ENCODE data around the gene TULP1.
"Not testable (repeated sequence)": the region's sequence is repeated elsewhere in the genome, so short reads cannot be mapped to it uniquely, and the experiment has no call there.

Gene TULP1

GRCh38 chr6:35521235-35521634, 8.5 kb upstream of the TULP1 start:
- no peak for DNase-seq (ENCODE audit: low spot score)

- no peak for DNase-seq (ENCODE audit: low spot score)
Observed at GRCh38 chr6:35519313-35520015, 6.8 kb upstream of the TULP1 start.

DNA sequence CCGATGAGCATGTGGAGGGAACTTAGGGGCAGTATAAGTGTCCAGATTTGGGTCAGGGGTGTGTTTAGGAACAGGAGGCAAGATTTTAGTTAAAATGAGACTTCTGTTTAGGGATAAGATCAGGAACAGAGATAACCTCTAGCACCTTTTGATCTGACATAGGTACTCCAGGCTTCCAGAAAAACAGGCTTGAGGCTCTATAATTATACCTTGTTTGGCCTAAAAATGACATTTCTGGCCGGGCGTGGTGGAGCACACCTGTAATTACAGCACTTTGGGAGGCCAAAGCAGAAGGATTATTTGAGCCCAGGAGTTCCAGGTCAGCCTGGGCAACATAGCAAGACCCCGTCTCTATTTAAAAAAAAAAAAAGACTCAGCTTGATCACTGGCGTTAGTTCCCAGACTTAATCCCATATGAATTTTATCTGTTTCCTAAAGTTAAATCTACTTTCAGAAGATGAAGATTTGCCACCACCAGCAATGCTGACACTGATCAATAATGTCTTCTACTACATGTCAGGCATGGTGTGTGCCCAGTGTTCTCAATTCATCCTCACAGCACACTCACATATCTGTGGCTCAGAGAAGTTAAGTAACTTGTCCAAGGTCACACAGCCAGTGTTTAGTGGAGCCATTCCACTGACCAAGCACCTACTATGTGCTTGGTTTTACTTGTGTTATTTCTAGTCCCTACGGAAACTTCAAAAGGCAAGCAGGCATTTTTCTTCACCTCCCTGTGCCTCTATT, 6.0 kb upstream of the TULP1 start:
- no peak for DNase-seq (ENCODE audit: low spot score)

DNA sequence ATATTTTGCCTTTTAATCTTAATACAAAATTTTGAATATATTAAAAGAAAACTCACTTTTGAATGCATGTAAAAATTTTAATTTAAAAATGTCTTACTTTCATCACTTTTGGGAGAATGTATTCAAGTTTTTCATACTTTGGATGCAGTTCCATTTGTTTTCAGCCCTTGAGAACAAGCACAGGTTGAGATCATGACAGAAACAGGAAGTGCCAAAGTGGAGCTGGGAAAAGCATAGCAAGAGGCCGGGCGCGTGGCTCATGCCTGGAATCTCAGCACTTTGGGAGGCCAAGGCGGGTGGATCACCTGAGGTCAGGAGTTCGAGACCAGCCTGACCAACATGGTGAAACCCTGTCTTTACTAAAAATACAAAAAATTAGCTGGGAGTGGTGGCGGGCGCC, 5.3 kb upstream of the TULP1 start:
- DNase-seq (ENCODE audit: low spot score), result not testable (repeated sequence)

- DNase-seq (ENCODE audit: low spot score), result no peak
Observed at GRCh38 chr6:35516712-35517111, 4.0 kb upstream of the TULP1 start.

- DNase-seq (ENCODE audit: low spot score), result not testable (repeated sequence)
Observed at GRCh38 chr6:35515939-35516338, 3.2 kb upstream of the TULP1 start.

DNA sequence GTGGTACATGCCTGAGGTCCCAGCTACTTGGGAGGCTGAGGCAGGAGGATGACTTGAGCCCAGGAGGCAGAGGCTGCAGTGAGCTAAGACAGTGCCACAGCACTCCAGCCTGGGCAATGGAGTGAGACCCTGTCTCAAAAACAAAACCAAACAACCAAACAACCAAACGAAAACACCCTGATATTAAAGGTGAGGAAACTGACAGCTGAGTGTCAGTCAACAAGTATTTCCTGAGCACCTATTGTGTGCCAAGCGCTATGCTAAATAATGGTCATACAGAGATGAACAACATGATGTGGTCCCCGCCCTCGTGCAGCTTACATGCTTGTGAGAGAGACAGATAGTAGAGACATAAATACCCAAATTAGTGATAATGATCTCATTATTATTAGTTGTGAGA, 1.9 kb upstream of the TULP1 start:
- no peak for DNase-seq (ENCODE audit: low spot score)

DNA sequence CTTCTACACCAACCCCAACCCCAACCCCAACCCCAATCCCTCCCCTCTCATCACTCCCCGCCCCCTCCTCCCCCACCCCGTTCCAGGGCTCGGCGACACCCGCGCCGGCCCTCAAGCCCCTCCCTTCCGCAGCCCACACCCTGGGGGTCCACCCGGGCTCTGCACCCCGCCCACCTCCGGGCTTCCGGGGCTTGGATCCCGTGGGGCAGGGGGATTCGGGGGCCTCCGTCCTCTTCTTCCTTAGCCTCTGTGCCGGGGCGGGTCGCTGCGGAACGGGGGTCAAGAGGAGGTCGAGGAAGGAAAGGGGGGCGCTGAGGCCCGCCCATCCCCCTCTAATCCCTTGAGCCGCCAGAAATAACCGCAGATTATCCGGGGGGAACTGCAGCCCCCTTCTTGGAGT, 690 bp downstream of the TULP1 start:
- DNase-seq (ENCODE audit: low spot score), result no peak

GRCh38 chr6:35511562-35511941, 1.1 kb downstream of the TULP1 start:
- no peak for DNase-seq (ENCODE audit: low spot score)

GRCh38 chr6:35510916-35511561, 1.7 kb downstream of the TULP1 start:
- DNase-seq (ENCODE audit: low spot score), result no peak

DNA sequence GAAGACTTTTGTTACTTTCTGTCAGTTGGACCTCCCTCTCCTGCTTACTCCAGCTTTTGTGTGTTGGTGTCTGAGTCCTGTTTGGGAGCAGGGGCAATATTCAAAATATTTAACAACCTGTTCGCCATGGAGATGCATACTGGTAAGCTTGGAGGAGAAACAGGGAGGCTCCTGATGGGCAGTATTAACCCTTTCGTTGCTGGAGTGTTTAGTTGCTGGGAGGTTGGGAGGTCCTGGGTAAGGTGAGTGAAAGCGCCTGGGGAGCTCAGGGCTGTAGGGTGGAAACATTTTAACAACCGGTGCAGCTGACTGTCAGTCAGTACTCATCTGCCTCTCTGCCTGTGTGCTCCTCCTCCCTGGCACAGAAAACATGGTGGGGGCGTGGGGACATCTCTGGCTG, 4.2 kb downstream of the TULP1 start:
- DNase-seq (ENCODE audit: low spot score), result no peak

DNA sequence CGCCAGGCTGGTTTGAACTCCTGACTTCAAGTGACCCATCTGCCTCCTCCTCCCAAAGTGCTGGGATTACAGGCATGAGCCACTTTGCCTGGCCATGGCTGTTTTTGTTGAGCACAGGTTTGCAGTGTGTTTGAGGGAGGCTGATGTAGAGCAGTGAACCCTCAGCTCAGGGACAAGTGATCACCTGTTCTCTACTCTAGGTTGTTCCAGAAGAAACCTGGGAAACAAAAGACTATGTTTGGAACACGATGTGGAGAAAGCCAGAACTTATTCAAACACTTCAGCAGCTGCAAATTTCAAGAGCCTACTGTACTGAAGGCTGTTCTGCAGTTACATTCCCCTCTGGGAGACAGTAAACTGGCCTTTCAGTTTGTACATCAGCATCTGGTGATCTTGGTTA, 4.7 kb downstream of the TULP1 start:
- no peak for DNase-seq (ENCODE audit: low spot score)

DNA sequence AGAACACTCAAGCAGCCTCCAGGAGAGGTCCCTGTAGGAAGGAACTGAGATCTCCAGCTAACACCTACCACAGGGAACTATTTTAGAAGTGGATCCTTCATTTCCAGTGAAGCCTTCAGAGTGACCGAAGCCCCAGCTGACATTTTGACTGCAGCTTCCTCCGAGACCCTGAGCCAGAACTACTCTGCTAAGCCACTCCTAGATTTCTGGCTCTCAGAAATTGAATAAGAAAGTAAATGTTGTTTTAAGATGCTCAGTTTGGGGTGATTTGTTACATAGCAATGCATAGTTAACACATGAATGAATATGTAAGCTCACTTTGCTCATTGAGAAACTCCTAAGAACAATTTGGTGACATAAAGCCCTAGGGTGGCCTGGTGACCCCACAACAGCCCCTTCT, 5.5 kb downstream of the TULP1 start:
- DNase-seq (ENCODE audit: low spot score), result no peak

DNA sequence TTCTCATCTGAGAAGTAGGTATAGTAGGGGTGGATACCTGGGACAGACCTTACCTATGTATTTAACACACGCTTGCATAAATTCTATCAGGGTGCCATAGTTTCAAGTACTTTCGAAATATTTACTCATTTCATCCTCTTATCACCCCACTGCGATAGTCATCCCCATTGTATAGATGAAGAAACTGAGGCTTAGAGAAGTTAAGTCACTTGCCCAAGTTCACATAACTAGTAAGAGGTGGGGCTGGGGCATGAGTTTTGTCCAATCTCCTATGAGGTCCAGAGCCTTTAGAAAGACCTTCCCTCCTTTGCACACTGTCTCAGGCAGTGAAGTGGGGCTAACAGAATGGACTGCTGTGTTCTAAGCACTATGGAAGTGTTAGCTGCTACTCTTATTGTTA, 6.2 kb downstream of the TULP1 start:
- no peak for DNase-seq (ENCODE audit: low spot score)

GRCh38 chr6:35505999-35506412, 6.7 kb downstream of the TULP1 start:
- no peak for DNase-seq (ENCODE audit: low spot score)

DNA sequence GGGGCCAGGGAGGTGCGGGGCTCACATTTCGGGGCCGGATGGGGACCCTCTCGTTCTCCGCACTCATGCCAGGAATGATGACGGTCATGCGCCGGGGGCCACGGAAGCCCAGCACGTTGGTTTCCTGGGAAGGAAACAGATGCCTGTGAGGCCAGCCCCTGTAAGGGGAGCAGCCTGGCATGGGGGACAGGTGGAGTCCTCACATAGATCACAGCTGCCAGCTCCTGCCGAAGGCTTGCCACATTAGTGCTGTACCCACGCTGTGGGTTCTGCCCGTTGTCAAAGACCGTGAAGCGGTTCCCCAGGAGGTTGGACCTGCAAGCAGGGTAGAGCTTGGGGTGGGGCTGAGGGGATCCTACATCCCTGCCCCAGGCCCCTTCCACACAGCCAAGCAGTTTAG, 9.2 kb downstream of the TULP1 start:
- DNase-seq (ENCODE audit: low spot score), result no peak

DNA sequence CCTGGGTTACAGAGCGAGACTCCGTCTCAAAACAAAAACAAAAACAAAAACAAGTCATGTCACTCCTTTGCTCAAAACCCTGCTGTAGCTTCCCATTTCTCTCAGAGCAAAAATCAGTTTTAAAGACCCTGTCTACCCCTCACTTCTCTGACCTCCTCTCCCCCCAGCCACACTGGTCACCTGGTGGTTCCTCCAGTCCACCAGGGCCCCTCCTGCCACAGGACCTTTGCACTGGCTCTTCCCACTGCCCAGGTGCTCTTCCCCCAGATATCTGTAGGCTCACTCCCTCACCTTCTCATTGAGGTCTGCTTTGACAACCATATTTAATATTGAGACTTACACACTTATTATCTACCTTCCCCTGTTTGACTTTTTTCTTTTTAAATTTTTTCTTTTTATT, 10.9 kb downstream of the TULP1 start:
- no peak for DNase-seq (ENCODE audit: low spot score)

DNA sequence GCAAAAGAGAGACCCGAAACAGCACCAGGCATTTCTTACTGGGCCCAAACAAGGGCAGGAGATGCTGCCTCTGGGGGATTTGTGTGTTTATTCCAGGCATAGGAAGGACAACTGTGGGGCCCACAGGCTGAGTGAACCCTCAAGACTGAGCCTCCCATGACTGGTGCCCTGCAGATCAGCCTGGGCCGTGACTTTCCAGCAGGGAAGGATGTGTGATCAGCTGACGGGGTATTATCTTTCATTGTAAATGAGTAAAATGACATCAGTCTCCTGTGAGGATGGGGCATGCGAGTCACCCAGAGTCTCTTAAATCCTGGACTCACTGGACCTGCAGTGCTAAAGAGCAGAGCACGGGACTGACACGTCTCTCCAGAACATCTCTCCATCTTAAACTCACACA, 11.9 kb downstream of the TULP1 start:
- DNase-seq (ENCODE audit: low spot score), result no peak

DNA sequence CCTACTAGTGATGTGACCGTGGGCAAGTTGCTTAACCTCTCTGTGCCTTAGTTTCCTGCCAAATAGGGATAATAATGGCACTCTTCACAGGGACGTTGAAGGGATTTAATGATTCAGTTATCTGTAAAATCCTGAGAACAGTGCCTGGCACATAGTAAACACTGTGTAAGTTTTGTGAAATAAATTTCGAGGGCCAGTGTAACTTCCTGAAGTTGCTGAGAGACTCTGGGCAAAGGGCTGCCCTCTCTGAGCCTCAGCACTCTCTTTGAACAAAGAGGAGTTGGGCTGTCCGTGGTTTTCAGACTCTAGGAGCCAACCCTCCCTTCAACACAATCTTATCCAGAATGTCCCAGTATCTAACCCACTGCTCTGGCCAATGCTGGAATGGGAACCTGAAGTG, 13.3 kb downstream of the TULP1 start:
- DNase-seq (ENCODE audit: low spot score), result no peak

DNA sequence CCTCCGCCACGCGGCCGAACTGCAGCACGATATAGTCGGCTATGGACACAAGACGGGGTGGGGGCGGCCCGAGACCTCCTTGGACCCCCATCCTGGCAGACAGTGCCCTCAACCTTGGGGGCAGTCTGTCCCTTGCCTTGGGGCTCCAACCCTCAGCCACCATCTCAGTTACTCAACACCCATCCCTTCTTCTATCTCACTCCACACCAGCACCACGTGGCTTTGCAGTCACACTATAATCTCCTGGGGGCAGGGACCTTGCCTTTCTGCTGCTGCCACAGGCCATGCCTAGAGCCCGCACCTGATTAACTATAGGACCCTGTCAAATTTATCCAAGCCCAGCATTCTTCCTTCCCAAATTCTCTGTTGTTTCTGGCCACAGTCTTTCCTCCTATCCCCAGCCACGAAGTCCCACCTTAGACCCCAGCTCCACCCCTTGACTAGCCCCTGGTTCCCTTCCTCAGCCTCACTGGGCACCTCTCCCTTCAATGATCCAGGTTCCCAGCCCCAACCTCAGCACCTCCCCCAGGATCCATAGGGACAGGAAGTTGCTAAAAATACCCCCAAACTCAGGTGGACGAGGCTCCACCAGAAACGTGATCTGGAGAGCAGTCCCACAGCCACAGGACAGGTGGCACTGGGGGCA, 14.2 kb downstream of the TULP1 start:
- DNase-seq (ENCODE audit: low spot score), result no peak

DNA sequence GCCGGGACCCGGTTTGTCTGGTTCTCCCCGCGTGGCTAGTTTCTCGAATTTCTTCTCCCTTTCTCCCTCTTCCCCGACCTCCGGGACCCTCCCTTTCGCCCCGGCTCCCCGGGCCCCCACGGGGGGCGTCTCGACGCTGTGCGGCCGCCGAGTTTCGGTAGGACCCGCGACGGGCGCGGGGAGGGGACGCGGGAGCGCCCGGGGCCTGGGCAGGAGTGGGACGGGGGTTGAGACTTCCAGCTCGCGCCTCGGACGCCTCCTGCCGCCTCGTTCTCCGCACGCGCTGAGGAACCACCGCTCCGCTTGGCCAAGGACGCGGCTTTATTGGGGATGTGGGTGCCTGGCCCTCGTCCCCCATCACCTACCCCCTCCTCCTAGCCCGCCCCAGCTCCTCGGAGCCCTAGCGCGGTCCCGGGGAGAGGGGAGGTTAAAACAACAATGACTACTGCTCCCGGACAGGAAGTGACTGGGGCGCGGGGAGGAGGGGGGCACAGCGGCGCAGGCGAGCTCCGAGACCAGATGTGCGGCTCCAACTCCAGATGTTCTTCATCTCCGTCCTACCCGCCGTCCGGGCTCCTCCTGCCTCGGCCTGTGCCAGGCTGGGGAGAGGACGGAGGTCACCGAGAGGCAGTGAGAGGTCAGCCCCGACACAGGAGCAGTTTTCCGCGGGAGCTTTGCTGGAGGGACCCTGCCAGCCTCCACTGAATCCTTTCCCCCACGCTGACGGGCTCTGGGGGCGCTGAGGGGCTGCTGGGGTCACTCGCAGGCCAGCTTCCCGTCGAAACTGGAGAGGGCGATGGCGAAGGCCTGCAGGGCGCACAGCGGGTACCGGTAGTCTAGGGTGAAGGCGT, 14.9 kb downstream of the TULP1 start:
- DNase-seq (ENCODE audit: low spot score), result no peak
